Fibroblast of the conjunctiva (primary cell): ENCODE measurements around the gene BAIAP2L2.
"Not testable (repeated sequence)": the region's sequence is repeated elsewhere in the genome, so short reads cannot be mapped to it uniquely, and the experiment has no call there.

ENCODE experiments used
- DNase-seq: peaks from one replicate; pipeline ENCODE4 v3.0.0-alpha.2; 2010; ENCODE audit warnings: low read depth

Gene BAIAP2L2

DNA sequence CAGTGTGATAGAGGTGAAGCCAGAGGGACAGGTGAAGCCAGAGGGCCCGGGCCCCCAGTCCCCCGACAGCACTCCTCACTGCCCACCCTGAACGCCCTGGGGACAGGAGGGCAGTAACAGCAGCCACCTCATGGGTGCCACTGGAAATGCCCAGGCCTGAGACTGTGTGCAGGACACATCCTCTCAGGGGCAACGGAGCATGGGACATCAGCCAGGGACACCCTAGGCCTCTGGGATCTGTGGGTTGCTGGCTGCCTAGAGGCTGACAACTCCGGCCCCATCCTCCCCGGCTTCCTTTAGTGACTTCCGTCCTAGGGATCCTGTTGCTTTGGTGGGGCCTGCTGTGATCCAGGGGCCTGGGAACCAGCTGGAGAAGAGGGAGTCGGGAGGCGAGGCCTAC is 17.4 kb upstream of the BAIAP2L2 start:
- no peak for DNase-seq

DNA sequence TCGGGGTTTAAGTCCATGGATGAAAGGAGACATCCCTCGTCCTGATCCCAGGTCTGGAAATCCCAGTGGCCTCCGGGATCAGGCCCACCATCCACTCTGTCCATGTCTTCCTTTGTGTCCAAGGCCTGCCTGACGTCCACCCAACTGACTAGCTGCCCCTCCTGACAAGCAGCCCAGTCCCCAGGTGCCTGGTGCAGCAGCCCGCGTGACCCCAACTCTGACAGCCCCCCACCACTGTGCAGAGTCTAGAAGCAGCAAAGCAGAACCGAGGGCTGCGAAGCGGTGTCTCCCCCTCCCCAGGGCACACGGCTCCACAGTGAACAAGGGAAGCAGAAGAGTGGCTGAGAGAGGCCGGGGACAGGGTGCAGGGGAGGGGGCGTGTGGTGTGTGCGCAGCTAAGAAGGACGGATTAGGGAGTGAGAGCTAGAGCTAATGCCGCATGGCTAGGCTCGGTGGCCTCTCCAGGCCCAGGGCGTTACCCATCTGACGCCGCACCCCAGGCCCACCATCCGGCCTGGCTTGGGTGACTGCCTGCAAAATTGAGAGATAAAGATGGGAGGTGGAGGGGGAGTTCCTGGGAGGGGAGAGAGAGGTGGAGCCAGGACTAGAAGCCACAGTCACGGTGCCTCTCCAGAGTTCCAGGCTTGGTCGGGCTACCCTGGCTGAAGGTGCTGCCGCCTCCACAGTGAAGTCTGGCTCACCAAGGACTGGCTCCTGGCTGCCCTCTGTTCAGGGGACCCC is 16.6 kb upstream of the BAIAP2L2 start:
- no peak for DNase-seq

DNA sequence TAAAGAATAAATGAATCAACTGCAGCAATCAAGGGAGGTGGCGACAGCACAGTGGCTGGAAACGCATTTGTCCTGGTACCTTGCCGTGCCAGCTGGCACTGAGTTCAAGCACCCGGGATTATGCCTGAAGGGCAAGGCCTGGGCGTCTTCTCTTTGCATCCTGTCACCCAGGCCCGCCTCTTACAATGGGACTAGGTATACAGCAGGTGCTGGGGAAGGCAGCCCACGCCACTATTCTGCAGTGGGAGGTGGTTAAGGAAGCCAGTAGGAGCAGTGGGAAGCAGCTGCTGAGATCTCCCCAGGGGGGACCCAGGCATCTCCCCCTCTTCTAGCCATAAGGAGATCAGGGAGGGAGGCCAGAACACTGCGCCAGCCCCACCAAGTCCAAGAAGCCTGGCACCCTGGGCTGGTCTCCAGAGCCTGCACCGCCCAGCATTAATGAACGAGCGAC is 15.3 kb upstream of the BAIAP2L2 start:
- no peak for DNase-seq

DNA sequence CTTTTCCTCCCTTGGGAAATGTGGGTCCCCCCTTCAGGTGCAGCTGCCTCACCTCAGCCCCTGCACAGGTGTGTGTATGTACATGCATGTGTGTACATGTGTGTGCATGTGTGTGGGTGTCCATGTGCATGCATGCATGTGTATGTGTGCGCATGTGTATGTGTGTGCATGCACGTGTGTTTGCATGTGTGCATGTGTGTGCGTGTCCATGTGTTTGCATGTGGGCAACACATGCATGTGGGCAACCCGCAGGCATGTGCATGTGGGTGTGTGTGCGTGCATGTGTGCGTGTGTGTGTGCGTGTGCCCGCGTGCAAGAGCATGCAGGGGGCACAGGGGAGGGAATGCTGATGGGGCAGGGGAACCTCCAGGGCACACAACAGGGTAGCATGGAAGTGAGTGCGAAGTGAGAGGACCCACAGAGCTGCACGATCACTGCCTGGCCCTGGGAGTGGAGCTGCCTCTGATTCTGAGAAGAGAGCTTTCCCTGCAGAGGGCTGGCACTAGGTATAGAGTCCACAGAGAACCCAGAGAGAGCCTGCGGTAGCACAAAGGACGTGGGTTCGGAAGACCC is 14.6 kb upstream of the BAIAP2L2 start:
- DNase-seq, result no peak

DNA sequence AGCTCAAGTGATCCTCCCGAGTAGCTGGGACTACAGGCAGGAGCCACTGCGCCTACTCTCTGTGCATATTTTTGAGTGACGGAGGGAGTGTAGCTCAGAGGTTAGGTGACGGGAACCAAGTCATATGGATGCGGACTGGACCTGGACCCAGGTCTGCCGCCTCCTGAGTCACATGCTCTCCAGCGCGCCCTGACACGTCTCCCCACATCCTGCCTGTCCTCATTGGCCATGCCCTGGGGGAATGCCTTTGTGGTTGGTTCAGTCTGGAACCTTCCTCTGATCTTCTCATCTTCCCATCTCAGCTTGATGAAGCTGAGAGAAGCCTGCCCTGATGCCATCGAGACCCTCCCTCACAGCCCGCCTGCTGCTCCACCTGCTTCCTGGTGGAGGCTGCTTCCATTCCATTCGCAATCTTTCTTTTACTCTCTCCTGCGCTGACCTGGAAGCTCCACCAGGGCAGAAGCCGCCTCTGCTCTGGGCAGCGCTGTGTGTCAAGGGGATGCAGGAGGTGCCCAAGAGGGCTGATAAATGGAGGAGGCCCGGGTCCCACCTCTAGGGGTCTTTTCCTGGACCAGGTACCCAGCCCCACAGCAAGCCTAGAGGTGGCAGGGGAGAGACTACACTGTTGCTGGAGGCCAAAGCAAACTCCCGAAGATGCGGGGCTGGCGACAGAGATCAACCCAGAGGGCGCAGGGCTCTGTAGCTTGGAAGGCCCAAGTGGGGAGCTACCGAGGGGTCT is 13.9 kb upstream of the BAIAP2L2 start:
- no peak for DNase-seq

DNA sequence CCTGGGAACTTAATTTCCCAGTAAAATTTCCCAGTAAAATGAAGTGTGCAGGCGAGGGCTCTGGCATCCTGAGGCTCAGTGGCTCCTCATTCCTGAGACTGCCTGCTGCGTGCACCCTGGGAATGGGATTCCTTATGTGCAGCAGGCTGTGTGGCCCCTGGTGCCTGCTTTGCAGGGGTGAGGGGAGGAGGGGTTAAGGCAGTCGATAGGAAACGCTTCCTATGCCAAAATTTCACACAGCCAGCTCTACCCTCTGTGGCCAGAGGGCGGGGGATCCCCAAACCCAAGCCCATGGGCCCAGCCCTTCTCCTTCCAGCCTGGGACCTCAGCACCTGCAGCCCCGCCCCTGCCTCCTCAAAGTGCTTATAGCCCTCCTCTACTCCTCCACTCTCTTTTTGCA is 12.1 kb upstream of the BAIAP2L2 start:
- DNase-seq, result no peak

DNA sequence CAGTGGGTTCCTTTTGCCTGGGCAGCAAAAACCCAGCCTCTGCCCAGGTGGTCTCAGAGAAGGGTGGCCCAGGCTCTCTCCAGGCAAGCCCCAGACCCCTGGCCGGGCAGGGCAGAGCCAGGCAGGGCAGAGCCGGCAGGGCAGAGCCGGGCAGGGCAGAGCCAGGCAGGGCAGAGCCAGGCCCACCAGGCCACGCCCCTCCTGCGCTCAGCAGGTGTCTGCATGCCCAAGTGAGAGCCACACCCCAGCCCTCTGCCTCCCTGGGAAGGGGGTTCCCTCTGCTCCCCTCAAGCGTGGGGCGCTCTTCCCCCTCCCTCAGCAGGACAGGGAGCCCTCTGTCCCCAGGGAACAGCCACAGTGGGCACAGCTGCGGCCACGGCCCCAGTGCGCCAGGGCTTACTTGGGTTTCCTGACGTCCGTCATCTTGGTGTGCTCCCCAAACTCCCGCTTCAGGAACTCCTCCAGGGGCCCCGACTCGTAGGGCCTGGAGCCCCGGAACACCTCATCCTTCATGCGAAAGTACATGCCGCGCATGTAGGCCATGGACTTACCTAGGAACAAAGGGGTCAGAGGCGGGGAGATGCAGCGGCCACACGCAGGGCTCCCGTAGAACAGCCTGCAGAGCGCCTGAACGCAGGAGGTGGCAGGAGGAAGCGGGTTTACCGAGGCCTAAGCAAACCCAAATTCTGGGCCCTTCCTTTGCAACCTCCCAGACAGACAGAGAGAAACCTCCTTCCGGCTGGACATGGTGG is 10.1 kb upstream of the BAIAP2L2 start:
- DNase-seq, result no peak

DNA sequence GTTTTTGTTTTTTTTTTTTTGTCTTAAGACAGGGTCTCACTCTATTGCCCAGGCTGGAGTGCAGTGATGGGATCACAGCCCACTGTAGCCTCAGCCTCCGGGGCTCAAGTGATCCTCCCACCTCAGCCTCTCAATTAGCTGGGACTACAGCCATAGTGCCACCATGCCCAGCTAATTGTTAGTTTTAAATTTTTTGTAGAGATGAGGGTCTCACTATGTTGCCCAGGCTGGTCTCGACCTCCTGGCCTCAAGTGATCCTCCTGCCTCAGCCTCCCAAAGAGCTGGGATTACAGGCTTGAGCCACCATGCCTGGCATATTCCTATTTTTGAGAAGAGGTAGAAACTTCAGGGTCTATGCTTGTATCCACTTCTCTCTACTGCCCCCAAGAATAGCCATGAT is 8.3 kb upstream of the BAIAP2L2 start:
- DNase-seq, result not testable (repeated sequence)

DNA sequence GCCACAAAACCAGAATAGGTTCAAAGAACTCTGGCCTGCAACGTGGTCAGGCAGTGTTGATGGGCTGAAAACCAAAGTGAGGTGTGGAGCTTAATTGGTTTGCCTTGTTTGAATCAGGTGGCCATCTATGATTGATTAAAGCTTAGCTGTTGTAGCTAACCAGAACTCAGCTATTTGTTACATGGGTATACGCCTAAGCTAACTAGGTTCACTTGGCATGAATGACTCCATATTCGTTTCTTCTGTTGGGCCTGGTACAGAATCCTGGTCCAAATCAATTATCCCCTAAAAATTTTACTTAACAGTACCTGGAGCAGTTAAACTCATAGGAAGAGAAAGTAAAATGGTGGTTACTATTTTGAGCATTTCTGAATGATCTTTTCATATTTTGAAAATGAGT is 7.7 kb upstream of the BAIAP2L2 start:
- DNase-seq, result no peak

DNA sequence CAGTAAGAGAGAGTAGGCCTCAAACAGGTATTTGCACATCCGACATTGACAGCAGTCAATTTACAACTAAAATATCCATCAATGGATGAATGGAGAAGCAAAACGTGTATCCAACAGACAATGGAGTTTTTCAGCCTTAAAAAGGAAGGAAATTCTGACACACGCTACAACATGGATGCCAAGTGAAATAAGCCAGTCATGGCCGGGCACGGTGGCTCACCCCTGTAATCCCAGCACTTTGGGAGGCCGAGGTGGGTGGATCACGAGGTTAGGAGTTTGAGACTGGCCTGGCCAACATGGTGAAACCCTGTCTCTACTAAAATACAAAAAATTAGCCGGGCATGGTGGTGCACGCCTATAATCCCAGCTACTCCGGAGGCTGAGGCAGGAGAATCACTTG is 7.1 kb upstream of the BAIAP2L2 start:
- DNase-seq, result not testable (repeated sequence)

DNA sequence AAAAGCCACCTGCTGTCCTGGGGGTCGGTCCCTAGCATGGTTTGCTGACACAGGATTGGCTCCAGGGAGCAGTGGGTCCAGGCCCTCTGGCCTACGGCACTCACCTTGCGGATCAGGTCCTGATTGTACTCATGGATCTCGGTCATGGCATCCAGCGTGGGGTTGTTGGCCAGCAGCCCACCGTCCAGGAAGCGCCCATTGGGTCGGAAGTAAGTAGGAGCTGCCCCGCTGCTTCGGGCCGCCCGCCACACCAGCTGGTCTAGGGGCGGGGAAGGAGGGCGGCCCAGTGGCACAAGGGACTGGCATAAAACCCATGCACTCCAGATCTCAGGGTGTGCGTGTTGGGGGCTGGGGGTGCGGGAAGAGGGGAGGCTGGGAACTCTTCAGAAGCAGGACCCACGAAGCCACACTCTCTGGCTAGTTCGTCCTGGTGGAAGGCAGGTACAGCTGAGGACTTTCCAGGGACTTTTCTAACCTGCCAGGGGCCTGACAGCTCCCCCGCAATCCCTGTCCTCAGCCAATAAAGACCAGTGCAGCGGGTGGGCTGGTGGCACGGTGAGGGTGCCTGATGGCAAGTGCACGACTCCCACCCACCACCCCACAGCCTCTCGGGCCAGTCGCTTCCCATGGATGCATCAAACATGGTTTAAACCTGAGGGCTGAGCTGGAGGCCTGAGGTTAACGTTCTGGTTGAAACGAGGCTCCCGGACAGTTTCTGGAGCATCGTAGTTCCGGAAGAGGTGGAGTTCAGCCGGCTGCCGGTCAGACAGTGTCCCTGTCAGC is 5.1 kb upstream of the BAIAP2L2 start:
- no peak for DNase-seq

DNA sequence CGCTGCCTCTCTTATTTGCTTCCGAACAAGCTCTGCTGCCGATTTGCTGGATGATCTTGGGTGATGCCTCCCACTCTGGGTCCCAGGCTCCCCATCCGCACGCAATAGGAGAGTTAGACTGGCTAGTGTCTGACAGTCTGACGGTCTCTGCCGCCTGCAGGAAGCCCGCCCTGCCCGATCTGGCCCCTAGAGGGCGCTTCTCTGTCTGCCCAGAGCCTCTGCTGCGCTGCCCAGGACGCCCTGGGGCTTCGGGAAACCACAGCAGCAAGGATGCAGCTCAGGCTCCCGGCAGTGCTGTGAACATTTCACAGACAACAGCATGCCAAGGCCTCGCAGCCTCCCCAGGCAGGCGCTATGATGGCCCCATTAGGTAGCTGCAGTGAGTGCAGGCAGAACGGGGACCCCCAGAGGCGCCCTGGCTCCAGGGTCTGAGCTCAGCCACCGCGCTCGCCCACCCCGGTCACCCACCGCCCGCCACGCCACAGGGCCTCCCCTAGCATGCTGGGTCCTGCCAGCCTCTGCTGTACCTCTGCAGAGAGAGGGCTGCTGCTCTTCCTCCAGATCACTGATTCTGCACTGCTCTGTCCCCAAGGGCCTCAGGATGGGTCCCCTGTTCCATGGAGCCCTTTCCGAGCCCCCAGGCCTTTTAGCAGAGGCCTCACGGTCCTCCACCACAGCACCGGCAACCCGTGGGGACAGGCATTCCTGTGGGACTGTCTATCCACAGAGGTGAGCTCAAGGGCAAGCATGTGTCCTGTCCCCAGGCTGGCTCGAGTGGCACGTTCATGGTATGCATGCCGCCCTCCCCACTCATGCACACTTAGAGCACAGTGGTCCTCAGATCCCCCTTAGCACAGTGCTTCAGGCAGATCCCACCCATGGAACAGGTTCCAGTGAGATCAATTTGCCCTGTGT is 4.3 kb upstream of the BAIAP2L2 start:
- peak; percentile 61 for DNase-seq

DNA sequence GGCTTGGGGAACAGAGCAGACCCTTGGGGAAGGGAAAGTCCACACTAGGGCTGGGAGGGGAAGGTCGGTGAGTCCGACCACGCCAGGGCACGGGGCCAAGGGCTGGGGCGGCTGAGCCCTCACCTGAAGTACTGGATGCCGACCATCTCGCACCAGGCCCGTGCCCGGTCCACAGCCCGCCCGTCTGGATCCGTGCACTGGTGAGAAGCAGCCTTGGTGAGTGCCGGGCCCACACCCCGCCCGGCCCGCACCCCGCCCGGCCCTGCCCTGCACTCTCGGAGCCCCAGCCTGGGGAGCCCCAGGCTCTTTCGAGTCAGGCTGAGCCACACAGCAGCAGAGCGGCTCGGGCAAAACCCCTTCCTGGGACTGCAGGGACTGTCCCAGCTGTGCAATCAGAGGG is 1.9 kb upstream of the BAIAP2L2 start:
- no peak for DNase-seq

DNA sequence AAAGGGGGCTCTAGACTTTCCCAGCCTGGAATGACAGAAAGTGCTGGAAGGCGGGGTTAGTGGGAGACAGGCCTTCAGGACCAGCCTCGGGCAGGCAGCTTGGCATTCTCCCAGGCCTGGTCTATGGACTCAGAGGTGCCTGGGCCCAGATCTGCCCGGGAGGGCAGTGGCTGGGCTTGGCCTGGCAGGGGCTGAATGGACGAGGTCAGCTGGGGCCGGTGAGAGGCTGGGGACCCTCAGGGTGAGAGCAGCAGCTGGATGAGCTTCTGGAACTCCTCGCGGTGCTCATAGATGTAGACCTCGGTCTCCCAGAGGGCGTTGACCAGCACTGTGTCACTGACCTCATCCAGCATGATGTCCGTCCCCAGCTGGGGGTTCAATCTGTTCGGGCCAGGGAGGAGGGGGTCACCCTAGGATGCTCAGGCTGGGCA is 1.5 kb upstream of the BAIAP2L2 start:
- DNase-seq, result no peak

DNA sequence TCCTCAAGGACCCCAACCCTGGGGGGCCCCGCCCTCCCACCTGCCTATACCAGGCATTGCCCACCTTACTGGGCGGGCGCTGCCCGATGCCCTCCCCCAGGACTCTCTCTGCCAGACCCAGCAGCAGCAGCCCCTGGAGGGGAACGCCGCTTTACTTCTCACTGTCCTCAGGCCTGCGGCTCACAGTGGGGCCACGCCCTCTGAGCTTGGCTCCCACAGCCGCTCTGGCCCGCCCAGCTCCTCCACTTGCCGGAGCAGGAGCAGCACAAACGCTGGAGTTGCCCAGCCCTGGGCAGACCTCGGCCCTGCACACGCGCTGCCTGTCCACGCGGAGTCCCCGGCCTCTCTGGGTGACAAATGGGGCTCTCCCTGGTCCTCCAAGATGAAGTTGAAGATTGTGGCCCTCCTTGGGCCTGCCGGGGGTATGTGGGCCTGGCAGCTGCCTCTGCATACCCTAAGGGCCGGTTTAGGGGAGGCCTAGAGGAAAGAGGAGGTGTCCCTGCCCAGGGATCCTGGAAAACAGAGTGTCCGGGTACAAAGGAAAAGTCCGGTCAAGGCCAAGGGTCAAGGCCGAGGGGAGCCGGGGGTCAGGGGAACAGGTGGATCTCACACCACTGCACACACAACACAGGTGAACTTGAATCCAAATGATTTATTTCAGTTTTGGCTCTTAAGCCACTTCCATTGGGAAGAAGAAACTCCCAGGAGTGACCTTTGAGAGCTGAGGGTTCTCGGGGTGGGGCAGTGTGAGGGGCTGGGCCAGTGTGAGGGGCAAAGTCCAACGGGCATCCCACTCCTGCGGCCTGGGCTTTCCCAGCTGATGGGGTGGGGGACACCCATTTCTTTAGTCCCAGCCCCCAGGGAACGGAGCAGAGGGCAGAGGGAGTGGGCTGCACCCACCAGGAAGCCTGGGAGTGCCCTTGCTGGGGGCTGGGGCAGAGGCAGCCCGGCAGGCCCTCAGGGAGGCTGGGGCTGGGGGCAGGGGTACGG is 674 bp upstream of the BAIAP2L2 start:
- DNase-seq, result no peak

DNA sequence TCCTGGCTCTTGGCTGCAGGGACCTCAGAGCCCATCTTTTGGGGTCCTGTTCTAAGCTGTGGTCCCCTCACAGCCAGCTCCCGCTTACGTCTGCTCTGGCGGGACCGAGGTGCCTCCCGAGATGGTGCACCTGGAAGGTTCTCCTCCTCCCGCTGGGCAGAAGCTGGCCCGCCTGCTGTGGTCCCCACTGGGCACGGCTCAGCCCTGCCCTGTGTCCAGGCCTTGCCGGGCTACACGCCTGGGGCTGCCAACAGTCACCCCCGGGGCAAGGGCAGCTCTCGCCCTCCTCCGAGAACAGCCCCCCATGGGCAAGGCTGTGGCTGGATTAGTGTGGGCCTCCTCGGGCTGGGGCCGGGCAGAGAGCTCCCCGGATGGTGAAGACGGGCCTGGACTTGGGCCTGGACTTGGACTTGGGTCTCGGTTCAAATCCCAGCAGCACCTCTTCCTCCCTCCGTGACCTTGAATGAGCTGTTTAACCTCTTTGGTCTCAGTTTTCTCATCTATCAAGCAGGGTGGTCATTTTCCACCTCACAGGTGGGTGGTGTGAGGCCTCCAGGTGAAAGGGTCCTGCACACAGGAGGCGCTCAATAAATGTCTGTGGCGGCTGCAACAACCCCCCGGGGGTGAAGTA is 998 bp downstream of the BAIAP2L2 start:
- no peak for DNase-seq

DNA sequence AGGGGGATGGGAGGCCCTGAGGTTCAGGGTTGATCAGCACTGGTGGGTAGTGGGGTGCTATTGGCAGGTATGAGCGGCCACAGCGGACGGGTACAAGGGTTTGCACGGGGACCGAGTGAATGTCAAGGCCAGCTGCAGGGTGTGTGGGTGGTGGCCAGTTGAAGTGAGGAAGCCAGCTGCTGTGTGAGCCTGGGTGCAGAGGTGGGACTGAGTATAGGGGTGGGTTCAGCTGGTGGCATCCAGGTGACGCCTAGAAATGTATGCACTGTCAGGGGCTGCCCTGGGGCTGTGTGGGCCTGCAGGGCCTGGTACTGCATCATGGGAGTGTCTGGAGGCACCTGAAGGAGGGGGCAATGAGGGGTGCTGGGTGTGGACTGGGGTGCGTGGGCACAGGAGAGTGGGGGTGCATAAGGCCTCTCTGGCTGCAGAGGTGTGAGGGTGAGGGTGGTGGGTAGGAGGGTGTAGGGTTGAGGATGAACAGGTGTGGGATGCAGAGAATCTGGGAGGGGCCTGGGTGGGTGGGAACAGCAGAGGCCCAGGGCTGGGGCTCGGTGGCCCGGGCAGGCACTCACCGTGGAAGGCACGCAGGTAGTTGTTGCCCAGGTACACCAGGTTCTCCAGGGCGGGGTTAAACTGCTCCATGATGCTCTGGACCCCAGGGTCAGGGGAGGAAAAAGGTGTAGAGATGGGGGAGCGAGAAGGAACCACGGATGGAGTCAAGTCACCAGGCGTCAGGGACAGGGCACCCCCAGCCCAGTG is 1.7 kb downstream of the BAIAP2L2 start:
- no peak for DNase-seq
